HEK293 (cell line): ENCODE data around the gene RPS14.

ENCODE experiments used
- KLF9 ChIP-seq: fragments of 450-650 bp; formaldehyde crosslinking; IDR thresholded peaks from 2 replicates; pipeline ENCODE4 v1.5.1; 2016; ENCODE audit warnings: missing biosample characterization, missing genetic modification characterization, low read depth
- SALL2 ChIP-seq: fragments of 450-650 bp; formaldehyde crosslinking; IDR thresholded peaks from 2 replicates; pipeline ENCODE4 v1.5.0; 2017; ENCODE audit warnings: missing biosample characterization, mild to moderate bottlenecking, missing genetic modification characterization, borderline replicate concordance
- SCRT2 ChIP-seq: fragments of 450-650 bp; formaldehyde crosslinking; IDR thresholded peaks from 2 replicates; pipeline ENCODE4 v1.5.1; 2016; ENCODE audit warnings: missing biosample characterization, missing genetic modification characterization
- ZNF112 ChIP-seq: fragments of 450-650 bp; formaldehyde crosslinking; IDR thresholded peaks from 2 replicates; pipeline ENCODE4 v1.5.0; 2017; ENCODE audit warnings: missing biosample characterization, missing genetic modification characterization
- ZNF138 ChIP-seq: fragments of 450-650 bp; formaldehyde crosslinking; IDR thresholded peaks from 2 replicates; pipeline ENCODE4 v1.5.1; 2016; ENCODE audit warnings: missing biosample characterization, missing genetic modification characterization, borderline replicate concordance
- ZNF248 ChIP-seq: fragments of 450-650 bp; formaldehyde crosslinking; IDR thresholded peaks from 2 replicates; pipeline ENCODE4 v1.5.1; 2017; ENCODE audit warnings: missing biosample characterization, missing genetic modification characterization
- ZNF266 ChIP-seq: fragments of 450-650 bp; formaldehyde crosslinking; IDR thresholded peaks from 2 replicates; pipeline ENCODE4 v1.5.1; 2016; ENCODE audit warnings: missing biosample characterization, missing genetic modification characterization, low read depth
- ZNF292 ChIP-seq: fragments of 450-650 bp; formaldehyde crosslinking; IDR thresholded peaks from 2 replicates; pipeline ENCODE4 v1.5.1; 2016; ENCODE audit warnings: low read depth, missing biosample characterization, missing genetic modification characterization, borderline replicate concordance
- ZNF341 ChIP-seq: fragments of 450-650 bp; formaldehyde crosslinking; IDR thresholded peaks from 2 replicates; pipeline ENCODE4; 2016; ENCODE audit warnings: low read depth, missing biosample characterization, missing genetic modification characterization
- ZNF843 ChIP-seq: fragments of 450-650 bp; formaldehyde crosslinking; IDR thresholded peaks from 2 replicates; pipeline ENCODE4 v1.5.1; 2016; ENCODE audit warnings: missing biosample characterization, missing genetic modification characterization
- TF ChIP-seq, protein P1 (sequence below): fragments of 450-650 bp; formaldehyde crosslinking; IDR thresholded peaks from 2 replicates; pipeline ENCODE4 v1.5.1; 2016; ENCODE audit warnings: missing biosample characterization, missing genetic modification characterization, low read depth
- TF ChIP-seq, protein P2 (sequence below): fragments of 450-650 bp; formaldehyde crosslinking; IDR thresholded peaks from 2 replicates; pipeline ENCODE4 v1.5.1; 2016; ENCODE audit warnings: missing biosample characterization, missing genetic modification characterization
- TF ChIP-seq, protein P3 (sequence below): fragments of 450-650 bp; formaldehyde crosslinking; conservative IDR thresholded peaks from 2 replicates; pipeline ENCODE4 v1.5.1; 2016; ENCODE audit warnings: low read depth, missing biosample characterization, missing genetic modification characterization
- TF ChIP-seq, protein P4 (sequence below): fragments of 450-650 bp; formaldehyde crosslinking; IDR thresholded peaks from 2 replicates; pipeline ENCODE4 v1.5.1; 2016; ENCODE audit warnings: missing biosample characterization, missing genetic modification characterization, borderline replicate concordance
- TF ChIP-seq, protein P5 (sequence below): fragments of 450-650 bp; formaldehyde crosslinking; IDR thresholded peaks from 2 replicates; pipeline ENCODE4 v1.5.1; 2016; ENCODE audit warnings: missing biosample characterization, missing genetic modification characterization
- TF ChIP-seq, protein P6 (sequence below): fragments of 450-650 bp; formaldehyde crosslinking; IDR thresholded peaks from 2 replicates; pipeline ENCODE4 v1.5.1; 2016; ENCODE audit warnings: missing biosample characterization, missing genetic modification characterization, borderline replicate concordance
- TF ChIP-seq, protein P7 (sequence below): fragments of 450-650 bp; formaldehyde crosslinking; IDR thresholded peaks from 2 replicates; pipeline ENCODE4 v1.5.1; 2016; ENCODE audit warnings: missing biosample characterization, missing genetic modification characterization

Gene RPS14

DNA sequence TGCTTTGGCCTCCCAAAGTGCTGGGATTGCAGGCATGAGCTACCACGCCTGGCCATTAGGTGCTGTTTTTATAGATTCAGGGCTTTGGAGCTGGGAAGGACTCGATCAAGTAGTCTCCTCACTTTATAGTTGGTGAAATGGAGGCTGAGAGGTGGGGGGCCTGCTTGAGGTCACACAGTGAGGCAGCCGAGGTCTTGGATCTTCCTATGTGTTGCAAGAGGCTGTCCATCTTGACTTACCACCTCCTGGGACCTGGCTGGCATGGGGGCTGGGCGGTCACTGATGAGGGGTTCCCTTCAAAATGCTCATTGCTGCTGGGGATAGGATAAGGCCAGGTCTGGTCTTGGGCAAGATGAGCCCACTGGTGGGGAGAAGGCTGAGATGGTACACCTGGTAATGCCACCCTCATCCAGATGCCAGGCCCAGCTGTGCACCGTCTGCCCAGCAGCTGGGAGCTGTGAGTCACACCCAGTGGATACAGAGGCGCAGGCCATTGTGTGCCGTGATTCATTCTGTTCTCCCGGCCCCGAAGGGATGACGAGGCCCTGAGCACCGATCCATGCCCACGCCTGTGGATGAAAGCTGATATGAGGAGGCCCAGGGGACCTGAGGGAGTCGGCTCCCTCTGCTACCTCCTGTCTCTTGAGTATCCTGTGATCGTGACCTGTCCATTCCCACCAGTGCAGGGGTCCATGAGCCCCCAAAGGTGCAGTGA lies 47.9 kb upstream of the RPS14 start (continued):
- no peak for TF ChIP-seq SALL2 (tag by site-specific recombination)
- TF ChIP-seq, protein P1, sequence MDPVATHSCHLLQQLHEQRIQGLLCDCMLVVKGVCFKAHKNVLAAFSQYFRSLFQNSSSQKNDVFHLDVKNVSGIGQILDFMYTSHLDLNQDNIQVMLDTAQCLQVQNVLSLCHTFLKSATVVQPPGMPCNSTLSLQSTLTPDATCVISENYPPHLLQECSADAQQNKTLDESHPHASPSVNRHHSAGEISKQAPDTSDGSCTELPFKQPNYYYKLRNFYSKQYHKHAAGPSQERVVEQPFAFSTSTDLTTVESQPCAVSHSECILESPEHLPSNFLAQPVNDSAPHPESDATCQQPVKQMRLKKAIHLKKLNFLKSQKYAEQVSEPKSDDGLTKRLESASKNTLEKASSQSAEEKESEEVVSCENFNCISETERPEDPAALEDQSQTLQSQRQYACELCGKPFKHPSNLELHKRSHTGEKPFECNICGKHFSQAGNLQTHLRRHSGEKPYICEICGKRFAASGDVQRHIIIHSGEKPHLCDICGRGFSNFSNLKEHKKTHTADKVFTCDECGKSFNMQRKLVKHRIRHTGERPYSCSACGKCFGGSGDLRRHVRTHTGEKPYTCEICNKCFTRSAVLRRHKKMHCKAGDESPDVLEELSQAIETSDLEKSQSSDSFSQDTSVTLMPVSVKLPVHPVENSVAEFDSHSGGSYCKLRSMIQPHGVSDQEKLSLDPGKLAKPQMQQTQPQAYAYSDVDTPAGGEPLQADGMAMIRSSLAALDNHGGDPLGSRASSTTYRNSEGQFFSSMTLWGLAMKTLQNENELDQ (tag by site-specific recombination): no peak
- TF ChIP-seq ZNF138: no peak
- TF ChIP-seq, protein P2, sequence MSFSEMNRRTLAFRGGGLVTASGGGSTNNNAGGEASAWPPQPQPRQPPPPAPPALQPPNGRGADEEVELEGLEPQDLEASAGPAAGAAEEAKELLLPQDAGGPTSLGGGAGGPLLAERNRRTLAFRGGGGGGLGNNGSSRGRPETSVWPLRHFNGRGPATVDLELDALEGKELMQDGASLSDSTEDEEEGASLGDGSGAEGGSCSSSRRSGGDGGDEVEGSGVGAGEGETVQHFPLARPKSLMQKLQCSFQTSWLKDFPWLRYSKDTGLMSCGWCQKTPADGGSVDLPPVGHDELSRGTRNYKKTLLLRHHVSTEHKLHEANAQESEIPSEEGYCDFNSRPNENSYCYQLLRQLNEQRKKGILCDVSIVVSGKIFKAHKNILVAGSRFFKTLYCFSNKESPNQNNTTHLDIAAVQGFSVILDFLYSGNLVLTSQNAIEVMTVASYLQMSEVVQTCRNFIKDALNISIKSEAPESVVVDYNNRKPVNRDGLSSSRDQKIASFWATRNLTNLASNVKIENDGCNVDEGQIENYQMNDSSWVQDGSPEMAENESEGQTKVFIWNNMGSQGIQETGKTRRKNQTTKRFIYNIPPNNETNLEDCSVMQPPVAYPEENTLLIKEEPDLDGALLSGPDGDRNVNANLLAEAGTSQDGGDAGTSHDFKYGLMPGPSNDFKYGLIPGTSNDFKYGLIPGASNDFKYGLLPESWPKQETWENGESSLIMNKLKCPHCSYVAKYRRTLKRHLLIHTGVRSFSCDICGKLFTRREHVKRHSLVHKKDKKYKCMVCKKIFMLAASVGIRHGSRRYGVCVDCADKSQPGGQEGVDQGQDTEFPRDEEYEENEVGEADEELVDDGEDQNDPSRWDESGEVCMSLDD: 0 out of 2 replicates have a peak, but pooled peaks have one; percentile 49
- TF ChIP-seq, protein P3, sequence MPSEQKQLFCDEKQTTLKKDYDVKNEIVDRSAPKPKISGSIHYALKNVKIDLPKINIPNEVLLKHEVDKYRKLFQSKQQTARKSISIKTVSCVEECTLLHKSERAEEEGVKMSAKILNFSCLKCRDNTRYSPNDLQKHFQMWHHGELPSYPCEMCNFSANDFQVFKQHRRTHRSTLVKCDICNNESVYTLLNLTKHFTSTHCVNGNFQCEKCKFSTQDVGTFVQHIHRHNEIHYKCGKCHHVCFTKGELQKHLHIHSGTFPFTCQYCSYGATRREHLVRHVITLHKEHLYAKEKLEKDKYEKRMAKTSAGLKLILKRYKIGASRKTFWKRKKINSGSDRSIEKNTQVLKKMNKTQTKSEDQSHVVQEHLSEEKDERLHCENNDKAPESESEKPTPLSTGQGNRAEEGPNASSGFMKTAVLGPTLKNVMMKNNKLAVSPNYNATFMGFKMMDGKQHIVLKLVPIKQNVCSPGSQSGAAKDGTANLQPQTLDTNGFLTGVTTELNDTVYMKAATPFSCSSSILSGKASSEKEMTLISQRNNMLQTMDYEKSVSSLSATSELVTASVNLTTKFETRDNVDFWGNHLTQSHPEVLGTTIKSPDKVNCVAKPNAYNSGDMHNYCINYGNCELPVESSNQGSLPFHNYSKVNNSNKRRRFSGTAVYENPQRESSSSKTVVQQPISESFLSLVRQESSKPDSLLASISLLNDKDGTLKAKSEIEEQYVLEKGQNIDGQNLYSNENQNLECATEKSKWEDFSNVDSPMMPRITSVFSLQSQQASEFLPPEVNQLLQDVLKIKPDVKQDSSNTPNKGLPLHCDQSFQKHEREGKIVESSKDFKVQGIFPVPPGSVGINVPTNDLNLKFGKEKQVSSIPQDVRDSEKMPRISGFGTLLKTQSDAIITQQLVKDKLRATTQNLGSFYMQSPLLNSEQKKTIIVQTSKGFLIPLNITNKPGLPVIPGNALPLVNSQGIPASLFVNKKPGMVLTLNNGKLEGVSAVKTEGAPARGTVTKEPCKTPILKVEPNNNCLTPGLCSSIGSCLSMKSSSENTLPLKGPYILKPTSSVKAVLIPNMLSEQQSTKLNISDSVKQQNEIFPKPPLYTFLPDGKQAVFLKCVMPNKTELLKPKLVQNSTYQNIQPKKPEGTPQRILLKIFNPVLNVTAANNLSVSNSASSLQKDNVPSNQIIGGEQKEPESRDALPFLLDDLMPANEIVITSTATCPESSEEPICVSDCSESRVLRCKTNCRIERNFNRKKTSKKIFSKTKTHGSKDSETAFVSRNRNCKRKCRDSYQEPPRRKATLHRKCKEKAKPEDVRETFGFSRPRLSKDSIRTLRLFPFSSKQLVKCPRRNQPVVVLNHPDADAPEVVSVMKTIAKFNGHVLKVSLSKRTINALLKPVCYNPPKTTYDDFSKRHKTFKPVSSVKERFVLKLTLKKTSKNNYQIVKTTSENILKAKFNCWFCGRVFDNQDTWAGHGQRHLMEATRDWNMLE (tag by site-specific recombination): no peak
- TF ChIP-seq, protein P4, sequence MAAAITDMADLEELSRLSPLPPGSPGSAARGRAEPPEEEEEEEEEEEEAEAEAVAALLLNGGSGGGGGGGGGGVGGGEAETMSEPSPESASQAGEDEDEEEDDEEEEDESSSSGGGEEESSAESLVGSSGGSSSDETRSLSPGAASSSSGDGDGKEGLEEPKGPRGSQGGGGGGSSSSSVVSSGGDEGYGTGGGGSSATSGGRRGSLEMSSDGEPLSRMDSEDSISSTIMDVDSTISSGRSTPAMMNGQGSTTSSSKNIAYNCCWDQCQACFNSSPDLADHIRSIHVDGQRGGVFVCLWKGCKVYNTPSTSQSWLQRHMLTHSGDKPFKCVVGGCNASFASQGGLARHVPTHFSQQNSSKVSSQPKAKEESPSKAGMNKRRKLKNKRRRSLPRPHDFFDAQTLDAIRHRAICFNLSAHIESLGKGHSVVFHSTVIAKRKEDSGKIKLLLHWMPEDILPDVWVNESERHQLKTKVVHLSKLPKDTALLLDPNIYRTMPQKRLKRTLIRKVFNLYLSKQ (tag by site-specific recombination): no peak
- no peak for TF ChIP-seq ZNF292 (tag by site-specific recombination)
- no peak for TF ChIP-seq ZNF341 (tag by site-specific recombination)
- no peak for TF ChIP-seq ZNF112 (tag by site-specific recombination)
- TF ChIP-seq, protein P5, sequence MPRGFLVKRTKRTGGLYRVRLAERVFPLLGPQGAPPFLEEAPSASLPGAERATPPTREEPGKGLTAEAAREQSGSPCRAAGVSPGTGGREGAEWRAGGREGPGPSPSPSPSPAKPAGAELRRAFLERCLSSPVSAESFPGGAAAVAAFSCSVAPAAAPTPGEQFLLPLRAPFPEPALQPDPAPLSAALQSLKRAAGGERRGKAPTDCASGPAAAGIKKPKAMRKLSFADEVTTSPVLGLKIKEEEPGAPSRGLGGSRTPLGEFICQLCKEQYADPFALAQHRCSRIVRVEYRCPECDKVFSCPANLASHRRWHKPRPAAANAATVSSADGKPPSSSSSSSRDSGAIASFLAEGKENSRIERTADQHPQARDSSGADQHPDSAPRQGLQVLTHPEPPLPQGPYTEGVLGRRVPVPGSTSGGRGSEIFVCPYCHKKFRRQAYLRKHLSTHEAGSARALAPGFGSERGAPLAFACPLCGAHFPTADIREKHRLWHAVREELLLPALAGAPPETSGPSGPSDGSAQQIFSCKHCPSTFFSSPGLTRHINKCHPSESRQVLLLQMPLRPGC (tag by site-specific recombination): no peak
- no peak for TF ChIP-seq ZNF248 (tag by site-specific recombination)
- TF ChIP-seq, protein P6, sequence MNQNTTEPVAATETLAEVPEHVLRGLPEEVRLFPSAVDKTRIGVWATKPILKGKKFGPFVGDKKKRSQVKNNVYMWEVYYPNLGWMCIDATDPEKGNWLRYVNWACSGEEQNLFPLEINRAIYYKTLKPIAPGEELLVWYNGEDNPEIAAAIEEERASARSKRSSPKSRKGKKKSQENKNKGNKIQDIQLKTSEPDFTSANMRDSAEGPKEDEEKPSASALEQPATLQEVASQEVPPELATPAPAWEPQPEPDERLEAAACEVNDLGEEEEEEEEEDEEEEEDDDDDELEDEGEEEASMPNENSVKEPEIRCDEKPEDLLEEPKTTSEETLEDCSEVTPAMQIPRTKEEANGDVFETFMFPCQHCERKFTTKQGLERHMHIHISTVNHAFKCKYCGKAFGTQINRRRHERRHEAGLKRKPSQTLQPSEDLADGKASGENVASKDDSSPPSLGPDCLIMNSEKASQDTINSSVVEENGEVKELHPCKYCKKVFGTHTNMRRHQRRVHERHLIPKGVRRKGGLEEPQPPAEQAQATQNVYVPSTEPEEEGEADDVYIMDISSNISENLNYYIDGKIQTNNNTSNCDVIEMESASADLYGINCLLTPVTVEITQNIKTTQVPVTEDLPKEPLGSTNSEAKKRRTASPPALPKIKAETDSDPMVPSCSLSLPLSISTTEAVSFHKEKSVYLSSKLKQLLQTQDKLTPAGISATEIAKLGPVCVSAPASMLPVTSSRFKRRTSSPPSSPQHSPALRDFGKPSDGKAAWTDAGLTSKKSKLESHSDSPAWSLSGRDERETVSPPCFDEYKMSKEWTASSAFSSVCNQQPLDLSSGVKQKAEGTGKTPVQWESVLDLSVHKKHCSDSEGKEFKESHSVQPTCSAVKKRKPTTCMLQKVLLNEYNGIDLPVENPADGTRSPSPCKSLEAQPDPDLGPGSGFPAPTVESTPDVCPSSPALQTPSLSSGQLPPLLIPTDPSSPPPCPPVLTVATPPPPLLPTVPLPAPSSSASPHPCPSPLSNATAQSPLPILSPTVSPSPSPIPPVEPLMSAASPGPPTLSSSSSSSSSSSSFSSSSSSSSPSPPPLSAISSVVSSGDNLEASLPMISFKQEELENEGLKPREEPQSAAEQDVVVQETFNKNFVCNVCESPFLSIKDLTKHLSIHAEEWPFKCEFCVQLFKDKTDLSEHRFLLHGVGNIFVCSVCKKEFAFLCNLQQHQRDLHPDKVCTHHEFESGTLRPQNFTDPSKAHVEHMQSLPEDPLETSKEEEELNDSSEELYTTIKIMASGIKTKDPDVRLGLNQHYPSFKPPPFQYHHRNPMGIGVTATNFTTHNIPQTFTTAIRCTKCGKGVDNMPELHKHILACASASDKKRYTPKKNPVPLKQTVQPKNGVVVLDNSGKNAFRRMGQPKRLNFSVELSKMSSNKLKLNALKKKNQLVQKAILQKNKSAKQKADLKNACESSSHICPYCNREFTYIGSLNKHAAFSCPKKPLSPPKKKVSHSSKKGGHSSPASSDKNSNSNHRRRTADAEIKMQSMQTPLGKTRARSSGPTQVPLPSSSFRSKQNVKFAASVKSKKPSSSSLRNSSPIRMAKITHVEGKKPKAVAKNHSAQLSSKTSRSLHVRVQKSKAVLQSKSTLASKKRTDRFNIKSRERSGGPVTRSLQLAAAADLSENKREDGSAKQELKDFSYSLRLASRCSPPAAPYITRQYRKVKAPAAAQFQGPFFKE (tag by site-specific recombination): peak; percentile 35; the same call in 1 of the 2 replicates
- no peak for TF ChIP-seq KLF9 (tag by site-specific recombination)
- TF ChIP-seq, protein P7, sequence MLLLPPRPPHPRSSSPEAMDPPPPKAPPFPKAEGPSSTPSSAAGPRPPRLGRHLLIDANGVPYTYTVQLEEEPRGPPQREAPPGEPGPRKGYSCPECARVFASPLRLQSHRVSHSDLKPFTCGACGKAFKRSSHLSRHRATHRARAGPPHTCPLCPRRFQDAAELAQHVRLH (tag by site-specific recombination): no peak
- peak; percentile 60; the same call in 1 of the 2 replicates for TF ChIP-seq ZNF266
- no peak for TF ChIP-seq SCRT2 (tag by site-specific recombination)
- no peak for TF ChIP-seq ZNF843 (tag by site-specific recombination)
